ENCODE data around the gene TADA3.

TADA3 gene

GRCh38 chr3:9800529-9800928 lies 8.3 kb upstream of the TADA3 start:
- Histone ChIP-seq H3K27ac (replicated peaks) (no peak overlapping the region), H3K4me3 (replicated peaks; ENCODE audit: insufficient read depth, low read length) (no peak overlapping the region), H3K27me3 (ENCODE audit: insufficient read depth, poor library complexity, severe bottlenecking) (no peaks in the 10 kb centered on the region)
- no peak for TF ChIP-seq GABPA (IDR thresholded peaks at IDR 0.05; ENCODE audit: low read depth)
- TF ChIP-seq REST (IDR thresholded peaks at IDR 0.05; ENCODE audit: insufficient replicate concordance, low read depth): no peak
- peak; percentile 4 for TF ChIP-seq CTCF (IDR thresholded peaks at IDR 0.05; ENCODE audit: insufficient read depth, low read length)
- TF ChIP-seq POLR2AphosphoS5 (IDR thresholded peaks at IDR 0.05; ENCODE audit: low read depth): no peak
- TF ChIP-seq SPI1 (IDR thresholded peaks at IDR 0.05; ENCODE audit: borderline replicate concordance, low read depth): no peak
- DNase-seq (ENCODE audit: low read depth in 1 of 2, low spot score in 1 of 2): no peak

GRCh38 chr3:9797196-9797945 lies 5.1 kb upstream of the TADA3 start:
- no peak overlapping the region for H3K4me3 ChIP-seq (replicated peaks; ENCODE audit: insufficient read depth, low read length)
- DNase-seq (ENCODE audit: low read depth in 1 of 2, low spot score in 1 of 2): no peak
- H3K27ac ChIP-seq (replicated peaks): no peak overlapping the region
- no peaks in the 10 kb centered on the region for H3K27me3 ChIP-seq (ENCODE audit: insufficient read depth, poor library complexity, severe bottlenecking)
- TF ChIP-seq POLR2AphosphoS5 (IDR thresholded peaks at IDR 0.05; ENCODE audit: low read depth): no peak
- no peak for TF ChIP-seq REST (IDR thresholded peaks at IDR 0.05; ENCODE audit: insufficient replicate concordance, low read depth)
- no peak for TF ChIP-seq CTCF (IDR thresholded peaks at IDR 0.05; ENCODE audit: insufficient read depth, low read length)
- no peak for TF ChIP-seq SPI1 (IDR thresholded peaks at IDR 0.05; ENCODE audit: borderline replicate concordance, low read depth)
- no peak for TF ChIP-seq GABPA (IDR thresholded peaks at IDR 0.05; ENCODE audit: low read depth)

GRCh38 chr3:9795207-9795606 lies 2.9 kb upstream of the TADA3 start:
- Histone ChIP-seq H3K4me3 (replicated peaks; ENCODE audit: insufficient read depth, low read length) (no peak overlapping the region), H3K27me3 (ENCODE audit: insufficient read depth, poor library complexity, severe bottlenecking) (no peaks in the 10 kb centered on the region), H3K27ac (replicated peaks) (no peak overlapping the region)
- TF ChIP-seq SPI1 (IDR thresholded peaks at IDR 0.05; ENCODE audit: borderline replicate concordance, low read depth): peak; percentile 50; the same call in 1 of the 2 replicates
- TF ChIP-seq CTCF (IDR thresholded peaks at IDR 0.05; ENCODE audit: insufficient read depth, low read length): no peak
- no peak for TF ChIP-seq GABPA (IDR thresholded peaks at IDR 0.05; ENCODE audit: low read depth)
- peak; percentile 20; the same call in 1 of the 2 replicates for TF ChIP-seq POLR2AphosphoS5 (IDR thresholded peaks at IDR 0.05; ENCODE audit: low read depth)
- DNase-seq (ENCODE audit: low read depth in 1 of 2, low spot score in 1 of 2): peak in 1 of 2 experiments; percentile 48
